CD14-positive monocyte (primary cell): ENCODE data around the gene GMPPA. TPM values are rescaled to one million over a fixed set of nuclear protein-coding genes. Genes with fewer than 3 reads are reported as not detected.

ENCODE experiments used
- DNase-seq, 3 donors: peaks; one replicate each; pipeline ENCODE4 v3.0.0-alpha.2; 2011 to 2022
- H2AFZ ChIP-seq: 2 replicates; pipeline ENCODE4 v1.6.0; 2012; ENCODE audit warnings: mild to moderate bottlenecking, low read depth, low read length, inconsistent platforms; ENCODE audit not compliant: insufficient read depth, poor library complexity, severe bottlenecking
- H3K27ac ChIP-seq, 2 donors: 1 replicate in 1 of 2; 2 replicates in 1 of 2; pipeline ENCODE4 v1.5.1; 2012 to 2013; ENCODE audit warnings: low read length in 2 of 2, control low read depth in 1 of 2, inconsistent platforms in 1 of 2, low read depth in 1 of 2, mild to moderate bottlenecking in 1 of 2
- H3K27me3 ChIP-seq, 2 donors: one replicate each; pipeline versions ENCODE4 v1.6.0 to v1.6.1; 2011 to 2013; ENCODE audit warnings: low read length in 2 of 2; ENCODE audit not compliant: control insufficient read depth in 2 of 2, insufficient read depth in 2 of 2
- H3K36me3 ChIP-seq, 2 donors: replicated peaks in 1 of 2; 1 replicate in 1 of 2; 2 replicates in 1 of 2; pipeline versions ENCODE4 v1.5.1 to v1.6.1; 2012 to 2013; ENCODE audit warnings: low read length in 2 of 2, control low read depth in 1 of 2, inconsistent platforms in 1 of 2, mild to moderate bottlenecking in 1 of 2; ENCODE audit not compliant: insufficient read depth in 2 of 2, control insufficient read depth in 1 of 2
- H3K4me1 ChIP-seq, 2 donors: 1 replicate in 1 of 2; 2 replicates in 1 of 2; pipeline versions ENCODE4 v1.5.1 to v1.6.1; 2012 to 2013; ENCODE audit warnings: low read length in 2 of 2, control low read depth in 1 of 2, inconsistent platforms in 1 of 2, mild to moderate bottlenecking in 1 of 2, moderate library complexity in 1 of 2; ENCODE audit not compliant: insufficient read depth in 2 of 2, control insufficient read depth in 1 of 2
- H3K4me2 ChIP-seq: replicated peaks from 2 replicates; pipeline ENCODE3; 2012; ENCODE audit warnings: low read length, moderate library complexity, mild to moderate bottlenecking; ENCODE audit not compliant: poor library complexity, severe bottlenecking; ENCODE audit errors: extremely low read depth
- H3K4me3 ChIP-seq, 3 experiments: fragments of 200-600 bp in 1 of 3; sonication (generic) in 1 of 3; replicated peaks in 1 of 3; 1 replicate in 2 of 3; 2 replicates in 1 of 3; pipeline ENCODE4 v1.5.1; 2011 to 2013; ENCODE audit warnings: low read length in 3 of 3, mild to moderate bottlenecking in 3 of 3, control low read depth in 2 of 3, low read depth in 2 of 3, inconsistent platforms in 1 of 3, moderate library complexity in 1 of 3
- H3K79me2 ChIP-seq: 2 replicates; pipeline ENCODE4 v1.6.0; 2012; ENCODE audit warnings: mild to moderate bottlenecking, control low read depth, inconsistent platforms, low read length, moderate library complexity; ENCODE audit not compliant: insufficient read depth
- H3K9ac ChIP-seq: 2 replicates; pipeline ENCODE4 v1.6.0; 2017; ENCODE audit warnings: low read length, mild to moderate bottlenecking; ENCODE audit not compliant: insufficient read depth, poor library complexity, severe bottlenecking
- H3K9me3 ChIP-seq, 2 donors: replicated peaks in 1 of 2; 1 replicate in 1 of 2; 2 replicates in 1 of 2; pipeline versions ENCODE4 v1.5.1 to v1.6.1; 2012 to 2013; ENCODE audit warnings: low read length in 2 of 2, control low read depth in 1 of 2; ENCODE audit not compliant: control insufficient read depth in 1 of 2, insufficient read depth in 1 of 2
- H4K20me1 ChIP-seq: 2 replicates; pipeline ENCODE4 v1.6.0; 2012; ENCODE audit warnings: mild to moderate bottlenecking, low read length, control low read depth, moderate library complexity; ENCODE audit not compliant: insufficient read depth
- H3K27ac Mint-ChIP-seq, 7 donors: one replicate each; pipeline ENCODE4 v1.8.0; 2020; ENCODE audit warnings: mild to moderate bottlenecking in 7 of 7, mixed read lengths in 7 of 7, moderate library complexity in 6 of 7, inconsistent platforms in 2 of 7
- H3K27me3 Mint-ChIP-seq, 3 donors: one replicate each; pipeline ENCODE4 v1.8.0; 2021 to 2022; ENCODE audit warnings: low read depth in 3 of 3, mild to moderate bottlenecking in 3 of 3, mixed read lengths in 3 of 3, moderate library complexity in 3 of 3, inconsistent platforms in 1 of 3
- H3K36me3 Mint-ChIP-seq, 2 donors: one replicate each; pipeline ENCODE4 v1.8.0; 2020; ENCODE audit warnings: mixed read lengths in 2 of 2, inconsistent platforms in 1 of 2, mild to moderate bottlenecking in 1 of 2
- H3K4me1 Mint-ChIP-seq: one replicate; pipeline ENCODE4 v1.8.0; 2020; ENCODE audit warnings: mild to moderate bottlenecking, mixed read lengths
- H3K4me3 Mint-ChIP-seq, 2 donors: one replicate each; pipeline ENCODE4 v1.8.0; 2020; ENCODE audit warnings: mild to moderate bottlenecking in 2 of 2, mixed read lengths in 2 of 2, moderate library complexity in 1 of 2
- H3K9me3 Mint-ChIP-seq, 7 donors: one replicate each; pipeline ENCODE4 v1.8.0; 2020 to 2022; ENCODE audit warnings: mixed read lengths in 7 of 7, mild to moderate bottlenecking in 6 of 7, moderate library complexity in 6 of 7, inconsistent platforms in 2 of 7
- CTCF ChIP-seq: fragments of 200-600 bp; IDR thresholded peaks from one replicate; pipeline ENCODE4 v1.8.0; 2022; ENCODE audit warnings: antibody characterized with exemption, mild to moderate bottlenecking
- WGBS: methylation state at CpG from one replicate; pipeline ENCODE4 v1.1.5; 2013; ENCODE audit warnings: missing lambda C conversion rate; ENCODE audit not compliant: insufficient coverage; 5-methylcytosine and 5-hydroxymethylcytosine counted together
- intact Hi-C, 2 donors: fragments of 100-400 bp; cut with micrococcal nuclease; formaldehyde crosslinking; loops; one replicate each; pipeline versions ENCODE4 v1.15.0 to v1.15.1; 2023
- polyA plus RNA-seq, 3 donors: library from polyadenylated mRNA; depleted of rRNA in 1 of 3; unstranded in 2 of 3; stranded (reverse) in 1 of 3; fragments of 300-500 nt in 2 of 3; fragments of >200 nt in 1 of 3; fragmentation: Illumina TruSeq in 2 of 3; gene quantifications; 1 replicate in 2 of 3; 2 replicates in 1 of 3; pipeline ENCODE4 v1.2.3, GENCODE V29; 2012 to 2021

The GMPPA gene
- polyA plus RNA-seq, 3 donors, result 35.5 to 71.2 (median 35.9) TPM

GRCh38 chr2:219496825-219497494, 1.7 kb upstream of the GMPPA start:
- H3K9me3 ChIP-seq, result peaks cover 2 to 10% of the 10 kb centered on the region in 2 donors
- H3K27me3 Mint-ChIP-seq, result peaks cover 49 to 57% (median 54%) of the 10 kb centered on the region in 3 donors
- H4K20me1 ChIP-seq, result no peaks in the 10 kb centered on the region
- peaks cover 0 to 22% (median 1%) of the 10 kb centered on the region in 7 donors for H3K9me3 Mint-ChIP-seq
- peaks cover 3 to 15% of the 10 kb centered on the region in 2 donors for H3K36me3 Mint-ChIP-seq
- H3K4me3 Mint-ChIP-seq, result peak overlapping the region; percentile 98 to 100
- peaks cover 31 to 53% of the 10 kb centered on the region in 2 donors for H3K27me3 ChIP-seq
- H3K4me1 ChIP-seq, result peaks cover 28 to 43% of the 10 kb centered on the region in 2 donors
- peaks cover 11% of the 10 kb centered on the region for H3K79me2 ChIP-seq
- H3K9ac ChIP-seq, result no peak overlapping the region
- H3K27ac ChIP-seq, result no peak overlapping the region
- H3K4me3 ChIP-seq, result peak overlapping the region; percentile 58 to 93 (median 80)
- H3K4me1 Mint-ChIP-seq, result peaks cover 38% of the 10 kb centered on the region
- H3K36me3 ChIP-seq, result peaks cover 3 to 11% of the 10 kb centered on the region in 2 donors
- peak overlapping the region; percentile 97 for H3K4me2 ChIP-seq
- DNase-seq, result peak in 2 of 3 donors; percentile 3 to 12
- WGBS, result 9% methylated on average over 60 of the region's 61 CpGs
- peak overlapping the region; percentile 94 for H2AFZ ChIP-seq
- intact Hi-C loops, result loop anchor here (5.0 to 10.0 kb wide), 4 partner anchors 35 to 332 kb away; partner anchors contain the start of genes DNPEP (in 2 of the 2), STK11IP (in 2 of the 2) and NHEJ1 (in 1 of the 2)
- TF ChIP-seq CTCF, result no peak
- no peak overlapping the region for H3K27ac Mint-ChIP-seq

- Histone ChIP-seq H3K36me3 (peaks cover 6 to 18% of the 10 kb centered on the region in 2 donors), H2AFZ (peak overlapping the region; percentile 94), H3K4me1 (peaks cover 28 to 43% of the 10 kb centered on the region in 2 donors), H3K27me3 (peaks cover 31 to 48% of the 10 kb centered on the region in 2 donors), H3K79me2 (peaks cover 11% of the 10 kb centered on the region), H3K9me3 (peaks cover 2 to 10% of the 10 kb centered on the region in 2 donors), H3K9ac (peak overlapping the region; percentile 91), H3K4me3 (peak overlapping the region; percentile 58 to 93 (median 80)), H3K4me2 (peak overlapping the region; percentile 97), H4K20me1 (no peaks in the 10 kb centered on the region), H3K27ac (peak overlapping the region; percentile 89 to 90)
- Mint-ChIP-seq H3K4me3 (peak overlapping the region; percentile 98 to 100), H3K27ac (peak overlapping the region; percentile 94 to 99 (median 97)), H3K27me3 (peaks cover 48 to 51% (median 50%) of the 10 kb centered on the region in 3 donors), H3K4me1 (peaks cover 38% of the 10 kb centered on the region), H3K36me3 (peaks cover 10 to 21% of the 10 kb centered on the region in 2 donors), H3K9me3 (peaks cover 0 to 22% (median 1%) of the 10 kb centered on the region in 7 donors)
- WGBS, result 2% methylated on average over 57 of the region's 59 CpGs
- no peak for TF ChIP-seq CTCF
- intact Hi-C loops, result loop anchor here (5.0 to 10.0 kb wide), 4 partner anchors 35 to 333 kb away; partner anchors contain the start of genes DNPEP (in 2 of the 2), STK11IP (in 2 of the 2) and NHEJ1 (in 1 of the 2)
- peak; percentile 73 to 78 (median 77) for DNase-seq
These were observed 1.0 kb upstream of the GMPPA start for GRCh38 chr2:219497495-219498279.
